ENCODE measurements around the gene GATAD2B.
"Not testable (repeated sequence)": the region's sequence is repeated elsewhere in the genome, so short reads cannot be mapped to it uniquely, and the experiment has no call there.

GATAD2B gene

DNA sequence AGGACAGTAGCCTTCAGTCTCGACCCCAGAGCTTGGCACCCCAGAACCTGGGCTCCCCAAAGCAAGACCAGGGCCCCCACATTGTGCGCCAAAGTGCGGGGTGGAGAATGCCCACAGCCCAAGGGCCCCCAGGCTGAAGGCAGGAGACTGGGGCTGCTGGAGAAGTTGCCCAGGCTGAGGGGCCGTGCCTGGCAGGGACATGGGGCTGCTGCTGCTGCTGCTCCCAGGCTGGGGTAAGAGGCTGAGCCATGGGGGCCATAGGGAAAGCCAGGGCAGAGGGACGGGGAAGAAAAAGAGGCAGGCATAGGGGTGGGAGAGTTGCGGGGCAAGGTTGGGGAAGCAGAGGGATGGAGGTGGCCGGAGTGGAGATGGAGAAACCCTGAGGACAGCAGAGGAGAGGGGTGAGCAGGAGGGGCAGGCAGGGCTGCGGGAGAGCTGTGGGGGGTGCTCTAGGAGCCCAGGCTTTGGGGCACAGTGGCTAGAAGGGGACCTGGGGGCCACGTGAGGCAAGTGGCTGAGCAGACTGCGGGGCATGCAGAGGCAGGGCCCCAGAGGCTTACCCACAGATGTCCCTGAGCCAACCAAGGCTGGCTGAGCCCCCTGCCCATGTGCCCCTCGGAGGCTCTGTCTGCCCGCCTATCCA is 128.7 kb downstream of the GATAD2B start:
- DNase-seq: no peak

DNA sequence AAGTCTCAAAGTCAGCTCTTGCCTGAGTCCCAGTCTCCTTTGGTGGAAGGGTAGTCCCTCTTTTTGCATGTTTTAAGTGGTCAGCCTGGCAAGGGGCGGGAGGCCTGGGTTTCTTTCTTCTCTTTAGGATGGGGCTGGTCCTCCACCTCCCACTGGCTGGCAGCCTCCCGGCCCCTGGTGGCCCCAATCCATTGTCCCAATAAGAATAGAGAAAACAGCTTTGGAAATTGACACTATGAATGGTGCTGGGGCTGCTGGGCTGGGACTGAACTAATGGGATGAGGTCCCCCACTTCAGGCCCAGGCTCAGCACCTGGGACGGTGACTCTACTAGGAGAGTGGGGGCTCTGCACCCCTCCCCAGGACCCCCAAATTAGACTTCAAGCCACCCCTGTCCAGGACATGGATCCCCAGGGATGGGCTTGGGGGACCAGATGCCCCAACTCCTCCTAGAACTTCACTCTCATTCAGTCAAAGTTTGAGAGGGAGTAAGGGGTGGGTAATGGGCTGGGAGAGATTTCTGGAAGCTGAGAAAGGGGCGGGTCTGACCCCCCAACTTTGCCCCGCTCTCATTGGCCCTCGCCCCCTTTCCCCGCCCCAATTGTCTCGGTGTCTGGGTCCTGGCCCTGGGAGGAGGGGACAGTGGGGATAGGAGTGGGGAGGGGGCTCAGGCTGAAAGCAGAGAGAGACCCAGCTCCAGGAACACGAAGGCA is 129.4 kb downstream of the GATAD2B start:
- no peak for DNase-seq

DNA sequence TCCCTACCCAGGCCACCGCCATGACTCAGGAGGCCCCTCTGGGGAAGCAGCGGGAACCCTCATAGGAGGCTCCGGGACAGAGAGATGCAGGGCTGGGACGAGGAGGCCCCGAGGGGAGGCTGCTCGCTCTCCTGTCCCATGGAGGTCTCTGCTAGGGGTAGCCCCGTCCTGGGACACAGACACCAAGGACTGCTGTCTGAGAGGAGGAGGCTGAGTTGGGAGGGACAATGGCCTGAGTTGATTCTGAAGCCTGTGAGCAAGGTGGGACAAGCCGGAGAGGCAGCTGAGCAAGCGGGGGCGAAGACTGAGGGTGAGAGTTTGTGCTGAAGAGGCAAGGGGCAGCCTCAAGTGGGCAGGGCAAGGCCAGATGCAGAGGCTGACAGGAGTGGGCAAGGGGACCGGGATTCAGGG is 130.1 kb downstream of the GATAD2B start:
- DNase-seq: no peak

DNA sequence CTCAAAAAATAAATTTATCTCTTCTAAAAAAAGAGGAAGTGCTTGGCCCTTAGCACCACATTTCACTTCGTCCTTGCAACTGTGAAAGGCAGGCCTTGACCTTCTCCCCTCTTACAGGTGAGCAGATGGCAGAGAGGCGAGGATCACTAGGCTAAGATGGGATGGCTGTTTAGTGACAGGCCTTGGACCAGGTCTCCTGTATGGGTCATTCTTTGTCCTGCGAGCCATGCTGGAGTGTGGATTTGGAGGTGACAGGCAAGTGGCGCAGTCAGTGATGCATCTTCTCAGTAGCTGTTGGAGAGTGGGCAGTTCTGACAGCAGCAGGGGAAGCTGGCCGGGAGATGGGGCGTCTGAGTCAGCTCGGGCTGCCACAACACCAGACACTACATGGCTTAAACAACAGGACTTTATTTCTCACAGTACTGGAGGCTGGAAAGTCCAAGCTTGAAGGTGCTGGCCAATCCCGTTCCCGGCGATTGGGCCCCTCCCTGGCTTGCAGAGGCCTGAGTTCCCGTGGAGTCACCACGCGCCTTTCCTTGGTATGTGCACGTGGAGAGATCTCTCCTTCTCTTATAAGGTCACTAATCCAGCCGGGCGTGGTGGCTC is 131.0 kb downstream of the GATAD2B start:
- DNase-seq: no peak

DNA sequence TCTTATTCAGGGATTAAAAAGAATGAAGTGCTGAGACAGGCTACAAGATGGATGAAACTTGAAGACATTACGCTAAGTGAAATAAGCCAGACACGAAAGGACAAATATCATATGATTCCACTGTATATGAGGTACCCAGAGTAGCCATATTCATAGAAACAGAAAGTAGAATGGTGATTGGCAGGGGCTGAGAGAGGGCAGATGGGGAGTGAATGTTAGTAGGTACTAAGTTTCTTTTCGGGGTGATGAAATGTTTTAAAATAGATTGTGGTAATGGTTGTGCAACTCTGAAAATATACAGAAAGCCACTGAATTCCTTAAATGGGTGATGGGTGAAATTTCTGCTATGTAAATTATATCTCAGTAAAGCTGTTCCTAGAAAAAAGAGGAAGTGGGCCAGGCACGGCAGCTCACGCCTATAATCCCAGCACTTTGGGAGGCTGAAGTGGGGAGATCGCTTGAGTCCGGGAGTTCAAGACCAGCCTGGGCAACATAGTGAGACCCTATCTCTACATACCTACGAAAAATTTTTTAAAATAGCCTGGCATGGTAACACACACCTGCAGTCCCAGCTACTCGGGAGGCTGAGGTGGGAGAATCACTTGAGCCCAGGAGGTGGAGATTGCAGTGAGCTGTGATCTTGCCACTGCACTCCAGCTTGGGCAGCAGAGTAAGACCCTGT is 131.7 kb downstream of the GATAD2B start:
- DNase-seq: no peak

DNA sequence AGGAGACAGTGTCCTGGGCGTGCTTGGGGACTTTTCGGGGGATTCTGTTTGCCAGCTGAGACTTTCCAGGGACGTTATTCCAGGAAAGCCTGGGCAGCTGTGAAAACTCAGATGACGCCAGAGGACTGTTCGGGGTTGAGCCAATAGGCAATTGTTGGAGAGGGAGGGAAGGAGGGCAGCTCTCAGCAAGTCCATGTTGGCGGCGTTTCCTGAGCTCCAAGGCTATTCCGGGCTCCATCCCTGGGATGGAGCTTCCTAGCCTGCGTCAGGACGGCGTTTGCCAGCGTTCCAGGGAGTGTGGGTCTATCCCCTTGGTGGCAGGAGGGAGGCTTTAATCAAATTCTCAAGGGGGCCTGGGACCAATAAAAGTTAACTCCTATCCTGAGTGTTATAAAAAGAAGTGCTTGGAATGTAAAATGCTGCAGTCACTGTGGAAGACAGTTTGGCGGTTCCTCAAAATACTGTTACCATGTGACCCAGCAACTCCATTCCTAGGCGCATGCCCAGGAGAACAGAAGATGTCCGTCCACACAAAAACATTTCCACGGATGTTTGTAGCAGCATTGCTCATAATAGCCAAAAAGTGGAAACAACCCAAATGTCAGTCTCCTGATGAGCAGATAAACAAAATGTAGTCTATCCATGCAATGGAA is 132.3 kb downstream of the GATAD2B start:
- no peak for DNase-seq

DNA sequence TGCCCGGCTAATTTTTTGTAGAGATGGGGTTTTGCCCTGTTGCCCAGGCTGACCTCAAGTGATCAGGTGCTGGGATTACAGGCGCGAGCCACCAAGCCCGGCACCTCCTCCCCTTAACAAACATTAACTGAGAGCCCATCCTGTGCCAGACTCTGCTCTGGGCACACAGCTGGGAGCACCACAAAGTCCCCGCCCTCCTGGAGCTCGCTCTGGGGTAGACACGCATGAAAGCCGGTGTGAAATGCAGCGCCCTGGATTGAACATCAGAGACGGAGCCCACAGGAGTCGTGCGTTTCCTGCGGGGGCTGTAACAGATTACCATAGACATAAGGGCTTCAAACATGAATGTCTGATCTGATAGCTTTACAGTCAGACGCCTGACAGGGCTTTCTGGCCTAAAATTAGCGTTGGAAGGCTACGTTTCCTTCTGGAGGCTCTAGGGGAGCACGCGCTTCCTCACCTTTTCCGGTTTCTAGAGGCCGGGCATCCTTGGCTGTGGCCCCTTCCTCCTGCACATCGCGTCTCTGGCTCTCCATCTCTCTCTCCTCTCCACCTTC is 133.2 kb downstream of the GATAD2B start:
- no peak for DNase-seq

DNA sequence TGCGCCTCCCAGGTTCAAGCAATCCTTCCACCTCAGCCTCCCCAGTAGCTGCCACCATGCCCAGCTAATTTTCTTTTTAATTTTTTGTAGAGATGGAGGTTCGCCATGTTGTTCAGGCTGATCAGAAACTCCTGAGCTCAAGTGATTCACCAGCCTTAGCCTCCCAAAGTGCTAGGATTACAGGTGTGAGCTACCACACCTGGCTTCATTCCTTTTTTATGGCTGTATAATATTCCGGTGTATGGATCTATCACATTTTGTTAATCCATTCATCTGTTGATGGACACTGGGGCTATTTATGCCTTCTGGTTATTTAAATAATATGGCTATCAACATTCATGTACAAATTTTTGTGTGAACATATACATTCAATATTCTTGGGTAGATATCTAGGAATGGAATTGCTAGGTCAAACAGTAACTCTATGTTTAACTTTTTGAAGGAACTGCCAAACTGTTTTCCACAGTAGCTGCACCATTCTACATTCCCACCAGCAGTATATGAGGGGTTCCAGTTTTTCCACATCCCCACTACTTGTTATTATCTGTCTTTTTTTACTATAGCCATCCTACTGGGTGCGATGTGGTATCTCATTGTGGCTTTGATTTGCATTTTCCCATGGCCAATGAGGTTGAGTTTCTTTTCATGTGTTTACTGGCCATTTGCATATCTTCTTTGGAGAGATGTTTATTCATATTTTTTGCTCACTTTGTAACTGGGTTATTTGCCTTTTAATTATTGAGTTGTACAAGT is 136.6 kb downstream of the GATAD2B start:
- DNase-seq: no peak

DNA sequence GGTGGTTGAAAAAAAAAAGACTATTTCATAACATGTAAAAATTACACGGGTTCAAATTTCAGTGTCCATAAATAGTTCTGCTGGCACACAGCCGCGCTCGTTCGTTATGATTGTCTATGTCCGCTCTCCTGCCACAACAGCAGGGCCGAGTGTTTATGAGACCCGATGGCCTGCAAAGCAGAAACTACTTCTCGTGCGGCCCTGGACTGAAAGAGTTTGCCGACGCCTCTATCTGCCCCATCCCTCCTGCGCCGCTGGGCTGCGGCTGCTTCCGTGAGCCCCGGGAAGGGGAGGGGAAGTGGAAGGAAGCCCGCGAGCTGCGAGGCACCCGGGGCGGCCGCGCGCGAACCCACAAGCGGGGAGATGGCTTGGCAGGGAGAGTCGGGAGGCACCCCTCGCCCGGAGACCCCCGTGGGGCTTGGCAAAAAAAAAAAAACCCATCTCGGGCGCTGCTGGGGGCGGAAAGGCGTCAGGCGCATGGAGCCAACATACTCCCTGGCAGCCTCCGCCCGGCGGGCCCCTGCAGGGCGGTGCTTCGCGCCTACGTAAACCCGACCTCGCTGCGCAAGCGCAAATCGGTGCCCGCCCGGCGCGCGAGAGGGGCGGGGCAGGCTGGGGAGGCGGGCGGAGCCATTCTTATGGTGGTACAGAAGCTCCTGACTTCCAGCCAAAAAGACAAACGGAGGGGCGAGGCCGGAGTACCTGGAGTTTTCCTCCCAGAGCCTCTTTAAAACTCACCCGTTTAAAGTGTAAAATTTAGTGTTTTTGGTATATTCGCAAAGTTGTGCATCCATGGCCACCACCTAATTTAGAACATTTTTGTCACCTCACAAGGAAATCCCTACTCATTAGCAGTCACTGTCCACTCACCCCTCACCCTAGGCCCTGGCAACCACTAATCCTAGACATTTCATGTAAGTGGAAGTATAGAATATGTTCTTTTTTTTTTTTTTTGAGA is 139.3 kb downstream of the GATAD2B start:
- peak; percentile 75 to 89 for DNase-seq

GRCh38 chr1:153782648-153783047 is 140.1 kb downstream of the GATAD2B start:
- DNase-seq: not testable (repeated sequence)

DNA sequence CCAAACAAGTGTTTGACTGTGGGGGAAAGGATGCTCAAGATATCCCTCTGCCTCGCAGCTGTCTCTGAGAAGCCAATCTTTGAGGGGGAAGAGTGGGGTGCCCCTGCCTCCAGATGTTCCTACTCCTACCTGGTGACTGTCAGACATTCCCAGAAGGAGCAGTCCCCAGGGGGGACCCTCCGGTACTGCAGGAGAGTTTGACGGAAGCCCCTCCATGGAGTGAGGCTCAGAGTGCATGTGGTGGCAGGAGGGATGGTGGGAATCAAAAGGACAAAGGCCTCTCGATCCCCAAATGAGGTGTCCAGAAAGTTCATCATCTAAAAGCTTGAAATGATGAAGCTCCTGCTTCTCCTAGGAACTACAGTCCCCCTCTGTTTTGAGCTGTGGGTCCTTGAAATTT is 142.2 kb downstream of the GATAD2B start:
- DNase-seq: no peak

GRCh38 chr1:153779781-153780541 is 142.8 kb downstream of the GATAD2B start:
- no peak for DNase-seq

DNA sequence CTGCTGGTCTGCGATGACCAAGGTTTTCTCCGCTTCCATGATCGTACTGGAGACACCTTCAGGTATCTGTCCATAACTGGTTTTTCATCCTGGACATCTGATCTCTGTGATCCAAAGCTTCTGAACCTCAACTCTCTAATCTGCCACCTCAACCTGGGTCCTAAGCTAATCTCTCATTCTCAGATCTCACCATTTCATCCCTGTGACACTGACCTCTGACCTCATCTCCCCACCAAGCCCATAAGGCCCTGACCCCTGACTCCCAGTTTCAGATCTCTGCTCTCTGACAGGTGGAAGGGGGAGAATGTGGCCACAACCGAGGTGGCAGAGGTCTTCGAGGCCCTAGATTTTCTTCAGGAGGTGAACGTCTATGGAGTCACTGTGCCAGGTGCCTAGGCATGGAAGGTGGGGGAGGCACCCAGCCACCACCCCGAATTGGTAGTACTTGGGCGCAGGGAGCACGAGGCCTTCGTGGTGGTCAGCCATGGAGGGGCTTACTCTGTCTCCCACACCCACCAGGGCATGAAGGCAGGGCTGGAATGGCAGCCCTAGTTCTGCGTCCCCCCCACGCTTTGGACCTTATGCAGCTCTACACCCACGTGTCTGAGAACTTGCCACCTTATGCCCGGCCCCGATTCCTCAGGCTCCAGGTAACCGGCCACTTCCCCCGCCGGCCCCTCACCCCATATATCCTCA is 143.8 kb downstream of the GATAD2B start:
- no peak for DNase-seq

DNA sequence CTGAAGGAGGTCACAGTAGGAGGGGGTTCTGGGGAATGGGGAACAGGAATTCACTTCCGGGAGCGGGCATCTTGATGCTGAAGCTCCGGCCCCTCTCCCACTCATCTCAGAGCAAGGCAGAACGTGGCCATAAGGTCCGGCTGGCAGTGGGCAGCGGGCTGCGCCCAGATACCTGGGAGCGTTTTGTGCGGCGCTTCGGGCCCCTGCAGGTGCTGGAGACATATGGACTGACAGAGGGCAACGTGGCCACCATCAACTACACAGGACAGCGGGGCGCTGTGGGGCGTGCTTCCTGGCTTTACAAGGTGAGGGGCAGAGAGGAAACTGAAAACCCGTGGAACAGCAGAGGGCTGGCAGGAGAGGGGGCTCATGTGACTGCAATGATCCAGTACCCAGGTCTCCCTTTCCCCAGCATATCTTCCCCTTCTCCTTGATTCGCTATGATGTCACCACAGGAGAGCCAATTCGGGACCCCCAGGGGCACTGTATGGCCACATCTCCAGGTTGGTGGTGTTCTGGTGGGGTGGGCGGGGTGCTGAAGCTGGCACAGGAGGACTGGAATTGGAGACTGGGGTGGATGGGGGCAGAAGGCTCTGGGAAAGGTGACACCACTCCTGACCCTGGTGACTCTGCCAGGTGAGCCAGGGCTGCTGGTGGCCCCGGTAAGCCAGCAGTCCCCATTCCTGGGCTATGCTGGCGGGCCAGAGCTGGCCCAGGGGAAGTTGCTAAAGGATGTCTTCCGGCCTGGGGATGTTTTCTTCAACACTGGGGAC is 144.5 kb downstream of the GATAD2B start:
- no peak for DNase-seq

GRCh38 chr1:153777648-153778047 is 145.1 kb downstream of the GATAD2B start:
- no peak for DNase-seq

- no peak for DNase-seq
Measured at GRCh38 chr1:153776845-153777370, 145.9 kb downstream of the GATAD2B start.

DNA sequence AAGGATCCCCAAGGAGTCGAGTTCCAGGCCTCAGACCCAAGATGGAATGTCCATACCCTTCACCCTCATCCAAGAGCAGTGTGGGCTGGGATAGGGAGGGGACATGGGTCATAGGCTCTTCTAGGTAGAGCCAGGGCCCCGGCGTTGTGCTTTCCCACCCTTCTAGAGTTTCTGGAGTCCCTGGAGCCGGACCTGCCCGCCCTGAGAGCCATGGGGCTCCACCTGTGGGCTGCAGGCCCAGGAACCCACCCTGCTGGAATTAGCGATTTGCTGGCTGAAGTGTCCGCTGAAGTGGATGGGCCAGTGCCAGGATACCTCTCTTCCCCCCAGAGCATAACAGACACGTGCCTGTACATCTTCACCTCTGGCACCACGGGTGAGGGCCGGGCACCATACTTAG is 146.4 kb downstream of the GATAD2B start:
- no peak for DNase-seq

All from NCI-H524 (cell line).